Nephron progenitor cell (in vitro differentiated cells): Measurements from ENCODE around the gene KHNYN.
A peak's percentile ranks its signal among the peaks of the same experiment; 100 is the strongest.
"Not testable (repeated sequence)": the region's sequence is repeated elsewhere in the genome, so short reads cannot be mapped to it uniquely, and the experiment has no call there.

Source experiments
- DNase-seq: peaks from one replicate; pipeline ENCODE4 v3.0.0; 2021
- H3K27ac Mint-ChIP-seq: 2 replicates; pipeline ENCODE4 v1.8.0; 2021; ENCODE audit warnings: mild to moderate bottlenecking, moderate library complexity, mixed read lengths
- H3K27me3 Mint-ChIP-seq: 2 replicates; pipeline ENCODE4 v1.8.0; 2021; ENCODE audit warnings: mild to moderate bottlenecking, low read depth, mixed read lengths; ENCODE audit not compliant: poor library complexity
- H3K36me3 Mint-ChIP-seq: 2 replicates; pipeline ENCODE4 v1.8.0; 2021; ENCODE audit warnings: low read depth, mixed read lengths
- H3K4me1 Mint-ChIP-seq: 2 replicates; pipeline ENCODE4 v1.8.0; 2021; ENCODE audit warnings: mixed read lengths
- H3K4me3 Mint-ChIP-seq: 2 replicates; pipeline ENCODE4 v1.8.0; 2021; ENCODE audit warnings: mild to moderate bottlenecking, moderate library complexity, mixed read lengths
- H3K9me3 Mint-ChIP-seq: 2 replicates; pipeline ENCODE4 v1.8.0; 2021; ENCODE audit warnings: mild to moderate bottlenecking, moderate library complexity, mixed read lengths
- TF ChIP-seq, protein P1 (sequence below): fragments of 200-600 bp; sonication (generic); IDR thresholded peaks from 2 replicates; pipeline ENCODE4 v1.5.0; 2021; ENCODE audit warnings: antibody characterized with exemption

KHNYN gene

DNA sequence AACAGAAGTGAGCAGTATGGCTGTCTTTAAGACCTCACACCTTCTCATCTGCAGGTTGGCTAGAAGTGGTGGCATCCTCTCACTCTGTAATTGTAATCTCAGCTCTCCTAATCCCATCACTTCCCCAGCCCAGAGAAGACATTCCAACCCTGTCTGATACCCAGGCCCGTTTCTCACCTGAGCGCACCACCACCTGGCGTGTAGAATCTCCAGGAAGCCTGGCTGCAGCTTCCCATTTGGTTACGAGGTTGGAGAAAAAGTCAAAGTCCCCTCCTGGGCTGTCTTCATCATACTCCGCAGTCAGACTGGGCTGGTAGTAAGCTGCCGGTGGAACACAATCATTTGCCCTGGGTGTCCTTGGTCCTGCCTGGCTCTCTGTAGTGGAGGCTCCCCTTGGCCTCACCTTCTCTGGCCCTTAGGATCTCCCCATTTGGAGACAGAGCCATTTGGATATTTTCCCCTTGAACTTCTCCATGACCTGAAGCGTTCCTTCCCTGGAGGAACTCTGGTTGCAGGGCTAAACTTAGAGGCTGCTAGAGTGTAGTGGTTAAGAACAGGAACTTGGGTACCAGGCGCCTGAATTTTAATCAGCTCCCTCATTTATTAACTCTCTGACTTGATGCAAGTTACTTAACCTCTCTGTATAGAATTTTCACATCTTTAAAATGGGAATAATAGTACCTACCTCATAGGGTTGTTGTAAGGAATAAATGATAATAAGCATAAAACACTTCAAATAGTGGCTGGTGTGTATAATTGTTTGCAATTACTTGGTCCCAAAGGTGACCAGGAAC lies 11.0 kb downstream of the KHNYN start:
- H3K9me3 Mint-ChIP-seq, result no peaks in the 10 kb centered on the region
- peaks cover 43% of the 10 kb centered on the region for H3K36me3 Mint-ChIP-seq
- TF ChIP-seq, protein P1, sequence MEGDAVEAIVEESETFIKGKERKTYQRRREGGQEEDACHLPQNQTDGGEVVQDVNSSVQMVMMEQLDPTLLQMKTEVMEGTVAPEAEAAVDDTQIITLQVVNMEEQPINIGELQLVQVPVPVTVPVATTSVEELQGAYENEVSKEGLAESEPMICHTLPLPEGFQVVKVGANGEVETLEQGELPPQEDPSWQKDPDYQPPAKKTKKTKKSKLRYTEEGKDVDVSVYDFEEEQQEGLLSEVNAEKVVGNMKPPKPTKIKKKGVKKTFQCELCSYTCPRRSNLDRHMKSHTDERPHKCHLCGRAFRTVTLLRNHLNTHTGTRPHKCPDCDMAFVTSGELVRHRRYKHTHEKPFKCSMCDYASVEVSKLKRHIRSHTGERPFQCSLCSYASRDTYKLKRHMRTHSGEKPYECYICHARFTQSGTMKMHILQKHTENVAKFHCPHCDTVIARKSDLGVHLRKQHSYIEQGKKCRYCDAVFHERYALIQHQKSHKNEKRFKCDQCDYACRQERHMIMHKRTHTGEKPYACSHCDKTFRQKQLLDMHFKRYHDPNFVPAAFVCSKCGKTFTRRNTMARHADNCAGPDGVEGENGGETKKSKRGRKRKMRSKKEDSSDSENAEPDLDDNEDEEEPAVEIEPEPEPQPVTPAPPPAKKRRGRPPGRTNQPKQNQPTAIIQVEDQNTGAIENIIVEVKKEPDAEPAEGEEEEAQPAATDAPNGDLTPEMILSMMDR, result no peak
- H3K4me3 Mint-ChIP-seq, result peak overlapping the region; percentile 94
- DNase-seq, result no peak
- peaks cover 43% of the 10 kb centered on the region for H3K4me1 Mint-ChIP-seq
- no peak overlapping the region for H3K27ac Mint-ChIP-seq
- H3K27me3 Mint-ChIP-seq, result peaks cover 11% of the 10 kb centered on the region

DNA sequence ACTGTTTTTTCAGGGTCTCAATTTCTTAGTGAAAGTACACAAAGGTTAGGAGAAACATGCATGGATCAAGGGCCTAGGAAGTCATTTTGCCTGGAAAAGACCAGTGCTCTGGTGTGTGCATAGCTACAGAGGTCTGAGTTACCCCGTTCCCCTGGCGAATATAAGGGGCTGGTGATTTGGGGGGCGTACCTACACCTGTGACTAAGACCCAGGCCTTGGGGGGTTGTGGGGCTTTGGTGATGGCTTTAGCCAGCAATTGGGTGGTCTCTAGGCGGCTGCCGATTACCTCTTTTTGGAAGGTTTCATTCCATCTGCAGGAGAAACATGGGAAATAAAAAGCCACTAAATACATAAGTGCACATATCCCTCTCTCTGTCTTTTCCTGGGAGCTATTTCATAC lies 11.7 kb downstream of the KHNYN start:
- Mint-ChIP-seq H3K27ac (peak overlapping the region; percentile 100), H3K4me1 (peaks cover 42% of the 10 kb centered on the region), H3K27me3 (peaks cover 12% of the 10 kb centered on the region), H3K4me3 (peak overlapping the region; percentile 94), H3K9me3 (no peaks in the 10 kb centered on the region), H3K36me3 (peaks cover 47% of the 10 kb centered on the region)
- DNase-seq, result no peak
- TF ChIP-seq, protein P1, result no peak

DNA sequence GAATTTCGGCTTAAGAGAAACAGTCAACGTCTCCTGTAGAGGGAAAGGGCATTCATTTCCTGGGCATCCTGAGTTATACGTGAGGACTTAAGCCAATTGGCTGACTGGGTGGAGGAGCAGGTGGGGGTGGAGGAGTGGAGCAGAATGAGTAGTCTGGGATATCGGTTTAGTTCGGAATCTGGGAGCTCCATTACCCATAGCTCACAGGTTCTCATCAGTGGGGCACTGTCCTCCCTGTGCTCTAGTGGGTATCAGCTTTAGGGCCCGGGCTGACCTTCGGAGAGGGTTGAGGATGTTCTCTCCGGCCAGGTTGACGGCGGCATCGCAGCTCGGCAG lies 12.1 kb downstream of the KHNYN start:
- Mint-ChIP-seq H3K4me3 (peak overlapping the region; percentile 94), H3K27me3 (peaks cover 14% of the 10 kb centered on the region), H3K36me3 (peaks cover 43% of the 10 kb centered on the region), H3K9me3 (no peaks in the 10 kb centered on the region), H3K4me1 (peaks cover 38% of the 10 kb centered on the region), H3K27ac (peak overlapping the region; percentile 100)
- DNase-seq, result no peak
- TF ChIP-seq, protein P1, result no peak

DNA sequence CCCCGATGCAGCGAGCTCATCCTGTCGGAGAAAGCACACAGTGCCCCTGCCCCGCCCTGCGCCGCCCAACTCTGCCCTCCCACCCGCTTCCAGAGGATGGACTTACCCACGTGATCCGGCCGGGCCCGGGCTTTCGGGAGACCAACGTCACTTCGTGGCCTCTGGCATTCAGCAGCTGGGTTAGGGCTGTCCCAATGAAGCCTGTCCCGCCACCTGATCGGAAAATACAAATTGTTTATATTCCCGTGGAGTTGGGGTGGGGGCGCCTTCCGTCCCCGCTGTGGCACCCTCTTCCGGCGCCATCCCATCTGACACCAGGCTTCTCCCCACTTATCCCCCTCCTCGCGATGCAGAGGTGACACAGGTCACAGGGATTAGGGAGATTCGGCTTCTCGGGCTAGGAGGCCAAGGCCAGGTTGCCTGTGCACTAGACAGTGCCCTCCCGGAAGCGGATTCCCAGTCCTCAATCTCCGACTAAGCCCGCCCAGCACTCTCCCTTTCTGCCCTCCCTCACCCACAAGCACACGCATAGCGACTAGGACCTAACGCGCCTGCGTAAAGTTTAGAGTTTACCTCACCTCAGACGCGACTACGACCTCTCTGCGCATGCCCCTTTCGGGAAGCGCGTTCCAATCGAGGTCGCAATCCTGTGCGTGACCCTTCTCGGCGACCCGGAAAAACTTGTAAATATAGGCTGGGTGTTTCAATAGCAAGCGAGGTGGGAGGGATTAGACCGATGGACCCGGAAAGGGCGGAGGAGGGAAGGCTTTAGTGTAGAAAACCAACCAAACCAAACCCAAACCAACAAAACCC lies 12.7 kb downstream of the KHNYN start, which contains the start of gene SDR39U1:
Gene SDR39U1 (minus strand): TSS at position 537 of the 813 bp plus-strand sequence. CDS start 7 bp downstream, at position 530.
- TF ChIP-seq, protein P1, result no peak
- Mint-ChIP-seq H3K4me1 (peaks cover 34% of the 10 kb centered on the region), H3K4me3 (peak within 1 kb of the TSS; percentile 94), H3K27me3 (peaks cover 14% of the 10 kb centered on the region), H3K9me3 (peaks cover 4% of the 10 kb centered on the region), H3K27ac (peak within 1 kb of the TSS; percentile 100), H3K36me3 (peaks cover 46% of the 10 kb centered on the region)
- peak; percentile 93 for DNase-seq

DNA sequence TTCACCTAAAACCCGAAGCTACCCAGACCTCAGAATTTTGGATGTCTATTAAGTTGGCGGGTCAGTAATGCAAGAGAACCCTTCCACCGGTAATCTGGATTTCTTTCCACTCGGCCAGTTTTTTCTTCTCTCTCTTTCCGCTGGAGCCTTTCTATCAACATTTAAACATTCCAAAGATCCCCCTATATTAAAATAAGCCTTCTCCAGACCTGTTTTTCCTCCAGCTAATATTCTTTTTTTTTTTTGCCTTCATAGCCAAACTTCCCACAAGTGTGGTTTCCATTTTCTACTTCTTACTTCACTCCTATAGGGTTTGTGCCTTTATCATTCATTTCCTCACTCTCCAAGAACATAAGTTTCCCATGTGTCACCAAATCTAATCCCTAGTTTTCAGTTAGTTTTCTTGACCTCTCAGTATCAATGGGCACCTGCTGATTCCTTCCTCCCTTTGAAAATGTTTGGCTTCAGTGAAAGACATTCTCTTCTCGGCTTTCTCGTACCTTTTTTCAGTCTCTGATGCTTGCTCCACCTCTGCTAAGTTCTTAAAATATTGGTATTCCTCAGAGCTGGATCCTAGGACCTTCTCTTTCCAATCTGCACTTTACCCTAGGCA lies 13.4 kb downstream of the KHNYN start:
- Mint-ChIP-seq H3K27me3 (peaks cover 14% of the 10 kb centered on the region), H3K4me3 (peak overlapping the region; percentile 94), H3K27ac (peak overlapping the region; percentile 100), H3K4me1 (peaks cover 30% of the 10 kb centered on the region), H3K36me3 (peaks cover 43% of the 10 kb centered on the region), H3K9me3 (peaks cover 4% of the 10 kb centered on the region)
- DNase-seq, result no peak
- TF ChIP-seq, protein P1, result no peak

DNA sequence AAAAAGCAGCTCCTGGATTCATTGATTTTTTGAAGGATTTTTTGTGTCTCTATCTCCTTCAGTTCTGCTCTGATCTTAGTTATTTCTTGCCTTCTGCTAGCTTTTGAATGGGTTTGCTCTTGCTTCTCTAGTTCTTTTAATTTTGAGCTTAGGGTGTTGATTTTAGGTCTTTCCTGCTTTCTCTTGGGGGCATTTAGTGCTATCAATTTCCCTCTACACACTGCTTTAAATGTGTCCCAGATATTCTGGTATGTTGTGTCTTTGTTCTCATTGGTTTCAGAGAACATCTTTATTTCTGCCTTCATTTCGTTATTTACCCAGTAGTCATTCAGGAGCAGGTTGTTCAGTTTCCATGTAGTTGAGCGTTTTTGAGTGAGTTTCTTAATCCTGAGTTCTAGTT lies 21.1 kb downstream of the KHNYN start:
- not testable (repeated sequence) for H3K27me3 Mint-ChIP-seq, H3K27ac Mint-ChIP-seq, DNase-seq, H3K4me3 Mint-ChIP-seq, H3K4me1 Mint-ChIP-seq
- Mint-ChIP-seq H3K36me3 (peaks cover 68% of the 10 kb centered on the region), H3K9me3 (peaks cover 49% of the 10 kb centered on the region)
